HG03565 (cell line): ENCODE data around the gene HDAC9.

Experiments used
- ATAC-seq: cut with Tn5 transposase; IDR thresholded peaks from one replicate; pipeline ENCODE4 v1.9.1; 2021; ENCODE audit warnings: mild to moderate bottlenecking, moderate library complexity; ENCODE audit not compliant: unreplicated experiment

HDAC9 gene

GRCh38 chr7:18828260-18828993, 332.9 kb downstream of the HDAC9 start:
- no peak for ATAC-seq

- no peak for ATAC-seq
Measured at GRCh38 chr7:18828994-18829857, 333.7 kb downstream of the HDAC9 start.

- no peak for ATAC-seq
Measured at GRCh38 chr7:18829858-18830285, 334.3 kb downstream of the HDAC9 start.

DNA sequence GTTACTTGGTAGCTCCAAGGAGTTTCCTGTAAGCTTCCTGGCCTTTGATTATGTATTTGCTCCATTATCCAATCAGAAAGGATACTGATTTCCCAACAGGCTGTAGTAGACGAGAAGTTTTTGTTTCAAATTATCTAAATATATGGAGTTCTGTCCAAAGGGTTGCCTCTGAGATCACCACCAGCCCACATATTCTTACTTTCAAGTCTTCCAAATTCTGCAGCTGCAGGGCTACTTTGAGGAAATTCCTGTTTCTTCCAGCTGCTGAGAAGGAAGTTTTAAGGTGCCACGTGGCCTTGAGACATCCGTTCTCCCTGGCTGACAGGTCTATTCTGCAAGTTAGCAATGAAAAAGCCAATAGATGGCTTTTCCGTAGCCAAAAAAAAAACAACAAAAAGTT, 335.9 kb downstream of the HDAC9 start:
- ATAC-seq: no peak

- ATAC-seq: no peak
Measured at GRCh38 chr7:18831943-18832342, 336.4 kb downstream of the HDAC9 start.

DNA sequence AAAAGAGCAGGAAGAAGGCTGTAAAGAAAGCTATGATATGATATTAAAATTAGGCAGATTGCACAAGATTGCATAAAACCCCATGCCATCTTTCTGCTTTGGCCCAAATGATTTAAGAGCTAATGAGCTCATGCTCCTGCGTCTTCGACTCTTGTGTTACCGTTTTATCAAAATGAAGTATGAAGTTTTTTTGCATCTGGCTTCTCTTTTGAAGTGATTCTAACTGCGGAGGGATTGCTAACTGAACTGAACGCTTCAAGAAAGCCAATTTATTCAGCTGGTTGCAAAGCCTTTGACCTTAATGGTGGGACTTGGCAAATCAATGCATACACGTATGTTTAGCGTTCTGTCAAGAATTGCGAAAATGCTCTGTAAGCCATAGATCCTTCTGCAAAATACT, 339.0 kb downstream of the HDAC9 start:
- no peak for ATAC-seq

DNA sequence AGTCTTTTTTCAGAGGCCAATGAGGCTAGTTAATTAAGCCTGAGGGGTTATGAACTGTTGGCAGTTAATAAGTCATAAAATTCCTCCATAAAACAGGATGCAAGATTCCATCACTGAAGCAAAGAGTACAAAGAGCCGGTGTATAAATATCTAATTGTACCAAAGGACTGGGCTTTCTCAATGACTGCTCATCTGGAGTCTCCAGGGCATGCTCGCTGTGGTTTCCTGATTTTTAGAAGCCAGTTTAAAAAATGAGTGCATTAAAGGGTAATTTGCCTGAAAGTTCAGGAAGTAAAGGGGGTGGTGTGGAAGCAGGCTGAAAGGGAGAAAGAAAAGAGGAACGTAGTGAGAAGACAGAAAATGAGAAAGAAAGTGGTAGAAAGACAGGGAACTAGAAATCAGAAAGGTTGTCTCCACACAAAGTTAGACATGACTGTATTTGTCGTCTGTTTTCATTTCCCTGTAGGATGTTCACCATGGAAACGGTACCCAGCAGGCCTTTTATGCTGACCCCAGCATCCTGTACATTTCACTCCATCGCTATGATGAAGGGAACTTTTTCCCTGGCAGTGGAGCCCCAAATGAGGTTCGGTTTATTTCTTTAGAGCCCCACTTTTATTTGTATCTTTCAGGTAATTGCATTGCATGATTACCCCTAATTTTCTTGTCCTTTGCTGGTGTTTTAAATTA, 339.6 kb downstream of the HDAC9 start:
- ATAC-seq: no peak

GRCh38 chr7:18843979-18844378, 348.4 kb downstream of the HDAC9 start:
- no peak for ATAC-seq

DNA sequence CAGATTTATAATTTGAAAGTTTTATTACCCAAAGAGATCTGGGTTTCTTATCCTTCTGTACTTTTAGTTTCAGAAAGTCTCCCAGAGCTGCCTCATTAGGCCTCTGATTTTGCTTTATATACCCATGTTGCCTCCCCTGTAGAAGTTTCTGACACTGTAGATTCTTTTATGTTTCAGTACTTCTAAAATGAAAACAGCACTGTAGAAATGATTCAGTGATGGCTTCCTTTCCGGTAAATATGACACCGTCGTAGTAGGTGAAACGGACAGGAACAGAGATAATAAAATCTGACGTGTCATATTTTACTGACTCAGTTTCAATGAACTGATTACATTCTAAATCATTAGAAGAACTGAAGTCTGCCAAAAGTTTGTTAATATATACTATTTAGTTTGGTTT, 349.2 kb downstream of the HDAC9 start:
- no peak for ATAC-seq

DNA sequence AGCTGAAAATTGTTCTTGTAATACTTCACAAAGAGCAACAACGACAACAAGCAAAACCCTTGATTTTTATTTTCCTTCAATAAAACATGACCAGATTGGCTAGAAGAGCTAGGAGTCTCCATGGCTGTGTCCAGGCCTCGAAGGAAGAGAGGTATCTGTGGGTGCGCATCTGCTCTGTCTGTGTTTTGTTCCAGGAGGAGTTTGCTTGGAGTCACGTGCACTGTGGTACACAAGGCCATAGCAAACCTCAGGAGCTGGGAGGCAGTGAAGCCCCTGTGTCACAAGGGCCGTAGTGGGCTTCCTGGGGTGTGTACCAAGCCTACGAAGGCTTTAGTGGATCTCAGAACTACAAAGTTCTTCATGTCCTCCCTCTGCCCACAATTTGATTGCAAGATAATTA, 350.2 kb downstream of the HDAC9 start:
- no peak for ATAC-seq

- ATAC-seq: no peak
Measured at GRCh38 chr7:18846765-18847215, 351.2 kb downstream of the HDAC9 start.

DNA sequence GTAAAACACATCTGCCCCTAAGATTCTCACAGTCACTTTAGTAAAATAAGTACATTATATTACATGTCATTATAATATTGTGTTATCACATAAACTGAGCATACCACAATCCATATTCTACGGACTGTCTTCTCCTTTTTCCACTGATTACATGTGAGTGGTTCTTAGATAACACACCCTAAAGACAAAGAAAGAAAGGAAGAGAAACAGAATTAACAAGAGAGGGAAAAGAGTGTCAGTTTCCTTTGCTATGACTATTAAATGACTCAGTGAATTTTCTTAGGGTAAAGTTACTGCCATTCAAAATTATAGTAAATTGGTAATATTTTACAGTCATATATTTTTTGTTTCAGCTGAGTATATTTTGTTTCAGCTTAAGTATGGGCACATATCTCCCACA, 353.6 kb downstream of the HDAC9 start:
- ATAC-seq: no peak

GRCh38 chr7:18855796-18856195, 360.2 kb downstream of the HDAC9 start:
- ATAC-seq: no peak

DNA sequence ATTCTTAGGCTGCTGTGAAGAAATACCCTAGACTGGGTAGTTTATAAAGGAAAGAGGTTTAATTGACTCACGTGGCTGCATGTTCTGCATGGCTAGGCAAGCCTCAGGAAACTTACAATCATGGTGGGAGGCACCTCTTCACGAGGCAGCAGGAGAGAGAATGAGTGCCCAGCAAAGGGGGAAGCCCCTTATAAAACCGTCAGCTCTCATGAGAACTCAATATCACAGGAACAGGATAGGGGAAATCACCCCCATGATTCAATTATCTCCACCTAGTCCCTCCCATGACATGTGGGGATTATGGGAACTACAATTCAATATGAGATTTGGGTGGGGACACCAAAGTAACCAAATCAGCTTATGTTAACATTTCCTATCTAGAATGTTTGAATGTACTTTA, 362.7 kb downstream of the HDAC9 start:
- ATAC-seq: no peak

DNA sequence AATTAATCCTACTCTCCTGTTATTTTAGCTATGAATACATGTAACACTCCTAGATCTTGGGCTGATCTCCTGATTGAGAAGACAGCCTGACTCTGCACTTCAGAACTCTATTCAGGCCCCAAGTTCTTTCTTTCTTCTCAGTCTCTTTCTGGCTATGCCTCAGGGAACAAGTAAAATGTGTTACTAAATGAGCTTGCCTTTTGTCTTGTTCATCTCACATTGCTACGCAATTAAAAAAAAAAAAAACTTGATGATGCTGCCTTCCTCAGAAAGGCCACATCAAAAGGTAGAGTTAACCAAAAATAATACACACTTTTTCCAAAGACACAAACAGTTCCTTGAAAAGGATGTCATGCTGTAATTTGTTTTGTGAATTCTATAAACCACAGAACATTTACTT, 363.8 kb downstream of the HDAC9 start:
- ATAC-seq: no peak

DNA sequence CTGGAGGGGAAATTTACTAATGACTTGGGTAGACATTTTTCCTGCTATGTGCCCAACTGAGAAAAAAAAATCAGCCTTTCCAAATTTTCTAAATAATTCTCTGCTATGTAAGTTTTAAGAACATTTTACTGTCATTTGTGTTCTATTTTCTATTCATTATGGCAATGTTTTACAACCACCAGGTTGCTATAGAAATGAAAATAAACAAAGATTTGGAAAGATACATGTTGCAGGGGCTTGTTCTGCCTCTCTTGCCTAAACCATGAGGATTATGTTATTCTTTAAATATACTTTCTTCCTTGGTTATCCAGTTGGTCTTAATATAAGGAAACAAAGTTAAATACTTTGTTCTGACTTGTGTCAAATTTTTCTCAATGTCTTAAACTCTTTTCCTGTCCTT, 364.7 kb downstream of the HDAC9 start:
- no peak for ATAC-seq

- peak; percentile 83 for ATAC-seq
Measured at GRCh38 chr7:18861514-18862118, 366.1 kb downstream of the HDAC9 start.

DNA sequence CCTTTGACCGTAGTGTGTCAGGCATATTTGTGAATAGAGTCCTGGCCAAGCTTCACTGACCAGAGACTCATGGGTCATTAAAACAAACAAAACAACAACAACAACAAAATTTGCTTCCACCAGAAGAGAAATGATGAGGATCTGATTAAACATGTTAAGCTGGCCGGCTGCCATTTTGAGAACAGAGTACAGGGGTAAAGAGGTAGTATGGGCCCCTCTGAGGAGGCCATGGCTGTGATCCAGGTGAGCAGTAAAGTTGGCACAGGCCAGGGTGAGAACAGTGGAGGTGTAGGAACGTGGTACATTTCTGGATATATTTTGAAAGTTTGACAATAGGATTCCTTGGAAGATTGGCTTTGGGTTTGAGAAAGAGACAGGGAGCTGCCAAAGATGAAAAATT, 369.4 kb downstream of the HDAC9 start:
- no peak for ATAC-seq

GRCh38 chr7:18866359-18867036, 370.9 kb downstream of the HDAC9 start:
- ATAC-seq: peak; percentile 97

- no peak for ATAC-seq
Measured at GRCh38 chr7:18872344-18872743, 376.8 kb downstream of the HDAC9 start.
